K562 (cell line): ENCODE data around the gene RHEX.

ENCODE experiments used
- CTCF ChIP-seq, 3 experiments: IDR thresholded peaks in 2 of 3; conservative IDR thresholded peaks in 1 of 3; 2 replicates each; pipeline ENCODE4 v1.5.1; 2011 to 2012; ENCODE audit warnings: low read length in 3 of 3, mild to moderate bottlenecking in 3 of 3, control low read depth in 2 of 3, improper control_type of control experiment in 1 of 3, inconsistent platforms in 1 of 3, low read depth in 1 of 3, mixed read lengths in 1 of 3, moderate library complexity in 1 of 3; ENCODE audit not compliant: insufficient read depth in 2 of 3
- RBM39 ChIP-seq: fragments of 200-400 bp; formaldehyde crosslinking; optimal IDR thresholded peaks from 2 replicates; pipeline ENCODE3; 2018; ENCODE audit warnings: low read depth, low read length
- STAT6 ChIP-seq: sonication (generic); formaldehyde crosslinking; IDR thresholded peaks from 2 replicates; pipeline ENCODE4 v1.8.1; 2023; ENCODE audit warnings: mild to moderate bottlenecking, missing genetic modification reagents
- TRIM24 ChIP-seq, 2 experiments: fragments of 450-650 bp; IDR thresholded peaks; 2 replicates each; pipeline ENCODE4 v1.6.1; 2016
- ZNF699 ChIP-seq: fragments of 250-450 bp; sonication (Bioruptor Pico); IDR thresholded peaks from 2 replicates; pipeline ENCODE4 v1.8.0; 2021; ENCODE audit warnings: mild to moderate bottlenecking, moderate library complexity; ENCODE audit not compliant: insufficient replicate concordance
- ZNF830 ChIP-seq: fragments of 250-450 bp; sonication (Bioruptor Pico); IDR thresholded peaks from 2 replicates; pipeline ENCODE4 v1.5.0; 2021; ENCODE audit warnings: mild to moderate bottlenecking

- no peak for TF ChIP-seq ZNF699
- TF ChIP-seq ZNF830: no peak
- no peak for TF ChIP-seq STAT6
- TF ChIP-seq RBM39: no peak
- no peak for TF ChIP-seq TRIM24 (IDR thresholded peaks at IDR 0.05)
- TF ChIP-seq CTCF (IDR thresholded peaks at IDR 0.05 in 2 of 3, conservative IDR thresholded peaks at IDR 0.05 in 1 of 3; ENCODE audit: insufficient read depth in 2 of 3, low read depth in 1 of 3, low read length in 3 of 3): no peak
Observed at GRCh38 chr1:206089341-206089740, 36.4 kb downstream of the RHEX start.
